WTC11 (cell line): ENCODE results near the gene NPAS2. TPM values are rescaled to one million over a fixed set of nuclear protein-coding genes. Genes with fewer than 3 reads are reported as not detected.

Source experiments
- ATAC-seq: fragments of 200-7000 bp; cut with Tn5 transposase; 2 replicates; pipeline ENCODE4 v1.10.0; 2021; ENCODE audit warnings: mild to moderate bottlenecking, moderate library complexity
- CTCF ChIA-PET: fragments of 300-600 bp; sonication (Branson Sonifier 250); formaldehyde crosslinking; loops from one replicate; lab custom pipeline; 2021; ENCODE audit warnings: antibody characterized with exemption; lab: Charles Lee
- POLR2A ChIA-PET: fragments of 350-600 bp; sonication (Branson Sonifier 250); formaldehyde crosslinking; loops from one replicate; lab custom pipeline; 2021; ENCODE audit warnings: antibody characterized with exemption; lab: Charles Lee
- DNase-seq: peaks from one replicate; pipeline ENCODE4 v3.0.0; 2021; ENCODE audit warnings: low spot score
- H3K27ac Mint-ChIP-seq: 2 replicates; pipeline ENCODE4 v1.8.0; 2021; ENCODE audit warnings: mixed read lengths
- H3K27me3 Mint-ChIP-seq: 2 replicates; pipeline ENCODE4 v1.8.0; 2021; ENCODE audit warnings: low read depth, mild to moderate bottlenecking, moderate library complexity, mixed read lengths
- H3K36me3 Mint-ChIP-seq: 2 replicates; pipeline ENCODE4 v1.8.0; 2021; ENCODE audit warnings: mixed read lengths
- H3K4me1 Mint-ChIP-seq: 2 replicates; pipeline ENCODE4 v1.8.0; 2022; ENCODE audit warnings: mixed read lengths
- H3K4me3 Mint-ChIP-seq: 2 replicates; pipeline ENCODE4 v1.8.0; 2021; ENCODE audit warnings: mild to moderate bottlenecking, moderate library complexity, mixed read lengths
- H3K9me3 Mint-ChIP-seq: 2 replicates; pipeline ENCODE4 v1.8.0; 2021; ENCODE audit warnings: mixed read lengths
- ARID4B ChIP-seq: sonication (generic); formaldehyde crosslinking; IDR thresholded peaks from 2 replicates; pipeline ENCODE4 v1.8.0; 2023; ENCODE audit warnings: missing genetic modification reagents, mild to moderate bottlenecking, borderline replicate concordance
- CBFB ChIP-seq: sonication (generic); formaldehyde crosslinking; IDR thresholded peaks from 2 replicates; pipeline ENCODE4 v1.8.1; 2022; ENCODE audit warnings: mild to moderate bottlenecking, low read depth, missing genetic modification reagents
- CREB1 ChIP-seq: sonication (generic); formaldehyde crosslinking; IDR thresholded peaks from 2 replicates; pipeline ENCODE4 v1.8.0; 2023; ENCODE audit warnings: mild to moderate bottlenecking, missing genetic modification reagents
- CTCF ChIP-seq: fragments of 200-600 bp; IDR thresholded peaks from 2 replicates; pipeline ENCODE4 v1.8.0; 2022; ENCODE audit warnings: antibody characterized with exemption
- E2F4 ChIP-seq: sonication (generic); formaldehyde crosslinking; IDR thresholded peaks from 2 replicates; pipeline ENCODE4 v1.8.1; 2022; ENCODE audit warnings: low read depth, mild to moderate bottlenecking, moderate library complexity, missing genetic modification reagents, borderline replicate concordance
- FOXK1 ChIP-seq: sonication (generic); formaldehyde crosslinking; IDR thresholded peaks from 2 replicates; pipeline ENCODE4 v1.8.0; 2022; ENCODE audit warnings: mild to moderate bottlenecking, moderate library complexity, missing genetic modification reagents
- GRHL2 ChIP-seq: fragments of 250-450 bp; sonication (Bioruptor Pico); IDR thresholded peaks from 2 replicates; pipeline ENCODE4 v1.8.0; 2022; ENCODE audit warnings: mild to moderate bottlenecking, moderate library complexity; ENCODE audit not compliant: insufficient replicate concordance, severe bottlenecking
- MLX ChIP-seq: sonication (generic); formaldehyde crosslinking; IDR thresholded peaks from 2 replicates; pipeline ENCODE4 v1.8.1; 2023; ENCODE audit warnings: mild to moderate bottlenecking, missing genetic modification reagents, moderate library complexity
- NR1H2 ChIP-seq: sonication (generic); formaldehyde crosslinking; IDR thresholded peaks from 2 replicates; pipeline ENCODE4 v1.9.0; 2021; ENCODE audit warnings: mild to moderate bottlenecking, moderate library complexity, missing genetic modification reagents
- NR3C1 ChIP-seq: sonication (generic); formaldehyde crosslinking; conservative IDR thresholded peaks from 2 replicates; pipeline ENCODE4 v1.8.1; 2023; ENCODE audit warnings: low read depth, mild to moderate bottlenecking, missing genetic modification reagents
- RELA ChIP-seq: sonication (generic); formaldehyde crosslinking; IDR thresholded peaks from 2 replicates; pipeline ENCODE4 v1.8.1; 2022; ENCODE audit warnings: missing genetic modification reagents, mild to moderate bottlenecking, borderline replicate concordance
- USF1 ChIP-seq: sonication (generic); formaldehyde crosslinking; IDR thresholded peaks from 2 replicates; pipeline ENCODE4 v1.8.0; 2022; ENCODE audit warnings: mild to moderate bottlenecking, missing genetic modification reagents
- USF2 ChIP-seq: sonication (generic); formaldehyde crosslinking; IDR thresholded peaks from 2 replicates; pipeline ENCODE4 v1.8.1; 2023; ENCODE audit warnings: mild to moderate bottlenecking, missing genetic modification reagents, moderate library complexity
- ZNF532 ChIP-seq: fragments of 250-450 bp; sonication (Bioruptor Pico); IDR thresholded peaks from 2 replicates; pipeline ENCODE4 v1.9.0; 2021; ENCODE audit warnings: mild to moderate bottlenecking, borderline replicate concordance
- total RNA-seq: library from RNA; stranded (reverse); gene quantifications from 3 replicates; pipeline ENCODE4 v1.2.3, GENCODE V29; 2021

The NPAS2 gene
- total RNA-seq, 1 experiment from 2014 or later, result 2.6 TPM

GRCh38 chr2:100809506-100809905 lies 10.4 kb upstream of the NPAS2 start (continued):
- TF ChIP-seq GRHL2 (CRISPR knock-in tag), result no peak
- TF ChIP-seq, all 79 proteins: peak for 0

GRCh38 chr2:100810603-100811145 lies 9.3 kb upstream of the NPAS2 start:
- CTCF ChIA-PET, result no interaction called here
- H3K27ac Mint-ChIP-seq, result no peak overlapping the region
- H3K4me3 Mint-ChIP-seq, result no peak overlapping the region
- ATAC-seq (no peak), DNase-seq (no peak)
- no peak for TF ChIP-seq NR1H2 (CRISPR knock-in tag)
- TF ChIP-seq CTCF, result no peak
- TF ChIP-seq CREB1 (CRISPR knock-in tag), result no peak
- TF ChIP-seq E2F4 (CRISPR knock-in tag), result no peak
- TF ChIP-seq CBFB (CRISPR knock-in tag), result no peak
- TF ChIP-seq RELA (CRISPR knock-in tag), result no peak
- TF ChIP-seq FOXK1 (CRISPR knock-in tag), result no peak
- TF ChIP-seq USF1 (CRISPR knock-in tag), result no peak
- TF ChIP-seq ZNF532 (CRISPR knock-in tag), result no peak
- no peak for TF ChIP-seq ARID4B (CRISPR knock-in tag)
- no peak for TF ChIP-seq USF2 (CRISPR knock-in tag)
- no peak for TF ChIP-seq NR3C1 (CRISPR knock-in tag)
- no peak for TF ChIP-seq MLX
- POLR2A ChIA-PET, result no interaction called here
- H3K4me1 Mint-ChIP-seq, result peaks cover 40% of the 10 kb centered on the region
- H3K27me3 Mint-ChIP-seq, result peaks cover 9% of the 10 kb centered on the region
- H3K9me3 Mint-ChIP-seq, result peaks cover 9% of the 10 kb centered on the region; the same call in 1 of the 2 replicates
- H3K36me3 Mint-ChIP-seq, result no peaks in the 10 kb centered on the region
